Smooth muscle cell of trachea (primary cell): ENCODE results near the gene KRTAP10-1. TPM values are rescaled to one million over a fixed set of nuclear protein-coding genes. Genes with fewer than 3 reads are reported as not detected.

Experiments
- total RNA-seq: library from RNA; depleted of rRNA; stranded (reverse); fragments of >200 nt; gene quantifications from 2 replicates; pipeline ENCODE4 v1.2.1, GENCODE V29; 2014

Gene KRTAP10-1
- not detected in 2 replicates for total RNA-seq

GRCh38 chr21:44539991-44540666 lies at the start of gene KRTAP10-1:
KRTAP10-1 (minus strand) TSS chr21:44540195; CDS start chr21:44540150, 45 bp downstream.

GRCh38 chr21:44580231-44580821 lies 40.3 kb upstream of the KRTAP10-1 start, which contains the start of gene KRTAP10-5:
KRTAP10-5 (minus strand) TSS chr21:44580604; CDS start chr21:44580578, 26 bp downstream.

GRCh38 chr21:44573630-44574456 lies 33.8 kb upstream of the KRTAP10-1 start, which contains the start of gene KRTAP10-4:
KRTAP10-4 (plus strand) TSS chr21:44573729; CDS start chr21:44573759, 30 bp downstream.

GRCh38 chr21:44558695-44559094 lies 18.7 kb upstream of the KRTAP10-1 start, which contains the start of gene KRTAP10-3:
KRTAP10-3 (minus strand) TSS chr21:44558795; CDS start chr21:44558715, 80 bp downstream.

GRCh38 chr21:44551340-44551961 lies 11.5 kb upstream of the KRTAP10-1 start, which contains the start of gene KRTAP10-2:
KRTAP10-2 (minus strand) TSS chr21:44551505; CDS start chr21:44551458, 47 bp downstream.

Other genes with a start within 250 kb of the KRTAP10-1 start
- gene PFKL, start 240.1 kb downstream of the KRTAP10-1 start, total RNA-seq, result 225 and 289 TPM in 2 replicates
- gene CFAP410, start 200.8 kb downstream of the KRTAP10-1 start, total RNA-seq, result 12.6 and 12.8 TPM in 2 replicates
- gene TRPM2, start 186.6 kb downstream of the KRTAP10-1 start, total RNA-seq, result under 0.01 TPM in 1 of 2 replicates, not detected in the other
- 0.44 and 0.66 TPM in 2 replicates for gene LRRC3, start 84.7 kb downstream of the KRTAP10-1 start, total RNA-seq
- not detected in 2 replicates for gene KRTAP10-2, start 11.3 kb upstream of the KRTAP10-1 start, total RNA-seq
- gene KRTAP10-3, start 18.6 kb upstream of the KRTAP10-1 start, total RNA-seq, result not detected in 2 replicates
- not detected in 2 replicates for gene KRTAP10-4, start 33.5 kb upstream of the KRTAP10-1 start, total RNA-seq
- gene KRTAP10-5, start 40.4 kb upstream of the KRTAP10-1 start, total RNA-seq, result not detected in 2 replicates
- not detected in 2 replicates for gene KRTAP10-6, start 52.3 kb upstream of the KRTAP10-1 start, total RNA-seq
- not detected in 2 replicates for gene KRTAP10-7, start 60.4 kb upstream of the KRTAP10-1 start, total RNA-seq
- not detected in 2 replicates for gene KRTAP10-8, start 71.9 kb upstream of the KRTAP10-1 start, total RNA-seq
- not detected in 2 replicates for gene KRTAP10-9, start 86.9 kb upstream of the KRTAP10-1 start, total RNA-seq
- not detected in 2 replicates for gene KRTAP10-10, start 97.2 kb upstream of the KRTAP10-1 start, total RNA-seq
- not detected in 2 replicates for gene KRTAP10-11, start 106.2 kb upstream of the KRTAP10-1 start, total RNA-seq
- not detected in 2 replicates for gene KRTAP12-4, start 114.5 kb upstream of the KRTAP10-1 start, total RNA-seq
- not detected in 2 replicates for gene KRTAP12-3, start 117.7 kb upstream of the KRTAP10-1 start, total RNA-seq
- not detected in 2 replicates for gene KRTAP12-2, start 126.7 kb upstream of the KRTAP10-1 start, total RNA-seq
- not detected in 2 replicates for gene KRTAP12-1, start 142.0 kb upstream of the KRTAP10-1 start, total RNA-seq
- not detected in 2 replicates for gene KRTAP10-12, start 157.0 kb upstream of the KRTAP10-1 start, total RNA-seq
- gene TSPEAR, start 171.4 kb upstream of the KRTAP10-1 start, total RNA-seq, result not detected in 2 replicates